ENCODE data around the gene IL12A.

Gene IL12A

GRCh38 chr3:160027541-160028195, 39.0 kb downstream of the IL12A start:
- DNase-seq = no peak

- DNase-seq = no peak
These were observed 47.1 kb downstream of the IL12A start for GRCh38 chr3:160035757-160036156.

GRCh38 chr3:160038862-160039562, 50.4 kb downstream of the IL12A start:
- no peak for DNase-seq

- no peak for DNase-seq
These were observed 51.5 kb downstream of the IL12A start for GRCh38 chr3:160040181-160040580.

DNA sequence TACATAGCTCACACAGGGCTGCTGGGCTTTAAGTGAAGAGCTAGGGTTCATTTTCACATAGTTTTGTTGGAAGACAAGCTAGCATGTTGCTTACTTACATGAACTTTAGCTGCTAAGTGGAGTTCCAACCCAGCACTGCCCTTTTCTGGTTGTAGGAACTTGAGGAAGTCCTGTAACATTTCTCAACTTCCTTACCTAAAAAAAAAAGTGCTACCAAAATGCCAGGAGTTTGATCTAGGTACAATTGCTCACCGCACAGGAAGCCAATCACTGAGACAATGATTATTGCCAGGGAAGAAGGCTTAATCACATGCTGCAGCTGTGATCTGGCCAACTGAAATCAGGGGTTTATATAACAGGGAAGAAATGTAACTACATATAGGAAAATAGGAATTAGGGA, 52.8 kb downstream of the IL12A start:
- DNase-seq = no peak

- DNase-seq = no peak
These were observed 55.5 kb downstream of the IL12A start for GRCh38 chr3:160044121-160044520.

Measured in midbrain (tissue), 1 donor.